H1 (cell line): ENCODE data around the gene STRN.

Source experiments
- ATF2 ChIP-seq: IDR thresholded peaks from 2 replicates; pipeline ENCODE4 v1.6.1; 2012; ENCODE audit warnings: low read length, inconsistent platforms
- BCL11A ChIP-seq, 2 experiments: IDR thresholded peaks; one replicate each; pipeline ENCODE4 v1.6.1; 2011; ENCODE audit warnings: low read depth in 2 of 2, low read length in 2 of 2, mild to moderate bottlenecking in 2 of 2
- CHD2 ChIP-seq: IDR thresholded peaks from 2 replicates; pipeline ENCODE4 v1.6.1; 2012; ENCODE audit warnings: low read length, improper control_type of control experiment
- CREB1 ChIP-seq: IDR thresholded peaks from 2 replicates; pipeline ENCODE4 v1.6.1; 2012; ENCODE audit warnings: inconsistent platforms
- CTCF ChIP-seq, 3 experiments: IDR thresholded peaks; 1 replicate in 2 of 3; 2 replicates in 1 of 3; pipeline versions ENCODE4 v1.5.1 to v1.6.1; 2011; ENCODE audit warnings: low read length in 3 of 3, mild to moderate bottlenecking in 3 of 3, inconsistent platforms in 2 of 3, low read depth in 1 of 3, moderate library complexity in 1 of 3; ENCODE audit not compliant: insufficient read depth in 1 of 3; ENCODE audit errors: control extremely low read depth in 1 of 3
- EZH2 ChIP-seq: fragments of 200-600 bp; sonication (generic); IDR thresholded peaks from 2 replicates; pipeline ENCODE4 v1.7.1; 2012; ENCODE audit warnings: low read depth, mild to moderate bottlenecking, moderate library complexity, low read length, inconsistent platforms; ENCODE audit not compliant: severe bottlenecking
- MAFK ChIP-seq: IDR thresholded peaks from 2 replicates; pipeline ENCODE4 v1.6.1; 2012; ENCODE audit warnings: low read depth, mild to moderate bottlenecking, improper control_type of control experiment, low read length
- POLR2A ChIP-seq, 2 experiments: IDR thresholded peaks; 1 replicate in 1 of 2; 2 replicates in 1 of 2; pipeline ENCODE4 v1.6.1; 2011; ENCODE audit warnings: low read depth in 2 of 2, low read length in 2 of 2, mild to moderate bottlenecking in 2 of 2; ENCODE audit errors: control extremely low read depth in 1 of 2
- SIN3A ChIP-seq, 2 experiments: IDR thresholded peaks in 1 of 2; conservative IDR thresholded peaks in 1 of 2; 2 replicates each; pipeline ENCODE4 v1.6.1; 2011 to 2012; ENCODE audit warnings: low read length in 2 of 2, improper control_type of control experiment in 1 of 2, low read depth in 1 of 2, mild to moderate bottlenecking in 1 of 2
- SP1 ChIP-seq: IDR thresholded peaks from 2 replicates; pipeline ENCODE4 v1.6.1; 2011; ENCODE audit warnings: low read depth, low read length
- TEAD4 ChIP-seq: IDR thresholded peaks from 2 replicates; pipeline ENCODE4 v1.6.1; 2012; ENCODE audit warnings: low read depth, low read length, inconsistent platforms, mixed read lengths
- YY1 ChIP-seq: IDR thresholded peaks from 2 replicates; pipeline ENCODE4 v1.6.1; 2011; ENCODE audit warnings: low read depth, mild to moderate bottlenecking, low read length

- TF ChIP-seq BCL11A (IDR thresholded peaks at IDR 0.05; ENCODE audit: low read depth in 2 of 2, low read length in 2 of 2) (no peak), CREB1 (no peak), CTCF (IDR thresholded peaks at IDR 0.05; ENCODE audit: control extremely low read depth in 1 of 3, insufficient read depth in 1 of 3, low read depth in 1 of 3, low read length in 3 of 3) (no peak), EZH2 (no peak), POLR2A (IDR thresholded peaks at IDR 0.05; ENCODE audit: control extremely low read depth in 1 of 2, low read depth in 2 of 2, low read length in 2 of 2) (no peak), YY1 (no peak), SP1 (no peak), TEAD4 (no peak), ATF2 (no peak), SIN3A (conservative IDR thresholded peaks at IDR 0.05 in 1 of 2, IDR thresholded peaks at IDR 0.05 in 1 of 2; ENCODE audit: low read depth in 1 of 2, low read length in 2 of 2) (no peak), CHD2 (no peak), MAFK (no peak)
Measured at GRCh38 chr2:36834203-36834602, 132.1 kb downstream of the STRN start.
